CD4-positive, alpha-beta T cell treated with Interleukin-6 at 100 ng/mL for 8 hours (primary cell): ENCODE data around the gene SPSB3.
"Not testable (repeated sequence)": the region's sequence is repeated elsewhere in the genome, so short reads cannot be mapped to it uniquely, and the experiment has no call there.

Experiments
- DNase-seq: peaks from one replicate; pipeline ENCODE4 v3.0.0-alpha.2; 2020; ENCODE audit warnings: mixed read lengths, low spot score

SPSB3 gene

DNA sequence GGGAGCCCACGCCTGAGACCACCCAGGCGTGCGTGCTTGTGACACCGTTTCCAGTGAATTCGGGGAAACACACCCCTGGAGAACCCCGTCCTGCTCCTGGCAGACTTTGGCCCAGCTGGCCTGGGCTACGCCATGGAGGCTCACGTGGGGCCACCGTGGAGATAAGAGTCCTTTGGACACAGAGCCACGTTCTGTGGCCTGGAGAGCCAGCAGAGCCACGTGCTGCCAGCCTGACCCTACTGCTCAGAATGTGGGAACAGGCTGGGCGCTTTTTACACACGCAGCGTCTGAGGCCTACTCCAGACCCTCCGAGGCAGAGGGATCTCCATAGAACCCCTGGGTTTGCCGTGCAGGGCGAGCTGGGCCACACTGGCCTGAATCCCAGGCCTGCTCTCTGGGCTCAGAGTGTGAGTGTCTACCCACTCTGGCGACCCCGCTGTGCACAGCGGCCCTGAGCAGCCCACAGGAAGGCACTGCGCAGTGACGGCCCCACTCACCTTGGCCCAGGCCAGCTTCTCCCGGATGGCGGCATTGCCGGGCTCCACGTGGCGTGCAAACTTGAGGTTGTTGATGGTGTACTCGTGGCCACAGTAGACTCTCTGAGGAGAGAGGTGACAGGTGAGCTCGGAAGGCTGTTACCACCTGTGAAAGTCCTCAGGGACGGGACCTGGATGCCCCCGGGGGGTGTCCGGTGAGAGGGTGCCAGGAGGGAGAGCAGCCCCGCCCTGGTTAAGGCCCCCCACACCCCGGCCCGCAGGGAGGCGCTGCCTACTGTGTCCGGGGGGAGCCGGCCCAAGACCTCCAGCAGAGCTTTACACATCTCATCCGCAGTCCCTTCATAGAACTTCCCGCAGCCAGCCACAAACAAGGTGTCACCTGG lies 34.3 kb upstream of the SPSB3 start:
- DNase-seq = no peak

GRCh38 chr16:1815461-1815860 lies 33.1 kb upstream of the SPSB3 start:
- DNase-seq = no peak

GRCh38 chr16:1812732-1813163 lies 30.4 kb upstream of the SPSB3 start:
- peak; percentile 43 for DNase-seq

DNA sequence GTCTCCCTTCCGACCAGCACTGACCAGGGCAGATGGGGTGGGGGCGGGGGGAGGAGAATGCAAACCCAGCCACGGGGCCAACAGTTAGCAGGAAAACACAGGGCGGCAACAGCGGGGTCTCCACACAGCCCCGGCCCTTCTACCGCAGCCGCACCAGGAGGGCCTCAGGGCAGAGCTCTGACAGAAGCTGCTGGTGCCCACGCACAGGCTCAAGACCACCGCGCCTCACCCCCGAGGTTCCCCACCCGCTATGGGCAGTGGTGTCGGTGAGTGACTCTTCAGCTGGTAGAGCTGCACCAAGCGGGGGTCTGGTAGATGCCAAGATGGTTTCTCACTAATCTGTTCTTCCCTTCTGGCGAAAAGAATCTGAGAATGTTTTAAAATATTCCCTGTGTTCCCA lies 28.2 kb upstream of the SPSB3 start:
- no peak for DNase-seq

DNA sequence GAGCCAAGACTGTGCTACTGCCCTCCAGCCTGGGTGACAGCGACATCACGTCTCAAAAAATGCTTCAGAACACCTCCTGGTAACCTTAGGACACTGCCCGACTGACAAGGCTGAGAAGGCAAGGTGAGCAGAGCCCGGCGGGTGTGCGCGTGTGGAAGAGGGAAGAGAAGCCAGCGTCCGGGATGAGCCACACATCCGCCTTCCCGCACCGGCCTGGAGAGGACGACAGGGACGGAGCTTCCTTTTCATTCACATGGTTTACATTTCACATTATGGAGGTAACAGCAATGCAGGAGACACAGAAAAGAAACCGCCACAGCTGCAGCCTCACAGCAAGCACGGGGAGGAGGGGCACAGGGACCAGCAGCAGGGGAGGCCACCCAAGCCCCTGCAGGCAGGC lies 27.7 kb upstream of the SPSB3 start:
- DNase-seq = no peak

- no peak for DNase-seq
Observed at GRCh38 chr16:1809281-1809801, 27.0 kb upstream of the SPSB3 start.

- DNase-seq = no peak
Observed at GRCh38 chr16:1808691-1809090, 26.3 kb upstream of the SPSB3 start.

DNA sequence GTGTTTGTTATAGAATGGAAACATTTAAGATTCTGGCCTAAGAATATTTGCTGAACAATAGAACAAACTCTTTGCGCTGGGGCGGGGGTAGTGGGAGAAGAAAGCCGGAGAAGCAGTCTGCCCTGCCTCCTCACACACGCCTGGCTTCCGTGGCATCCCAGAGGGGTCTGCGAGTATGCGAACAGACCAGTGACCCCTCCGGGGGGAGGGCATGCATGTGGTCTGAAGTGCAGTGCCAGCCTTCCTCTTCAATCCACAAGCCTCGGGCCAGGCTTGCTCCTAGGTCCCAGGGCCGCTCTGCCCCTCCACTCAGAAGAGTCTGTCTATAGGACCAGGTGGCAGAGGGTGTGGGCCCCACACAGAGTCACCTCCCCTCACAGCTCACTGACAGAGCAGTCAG lies 25.3 kb upstream of the SPSB3 start:
- no peak for DNase-seq

- DNase-seq = no peak
Observed at GRCh38 chr16:1800701-1801100, 18.3 kb upstream of the SPSB3 start.

DNA sequence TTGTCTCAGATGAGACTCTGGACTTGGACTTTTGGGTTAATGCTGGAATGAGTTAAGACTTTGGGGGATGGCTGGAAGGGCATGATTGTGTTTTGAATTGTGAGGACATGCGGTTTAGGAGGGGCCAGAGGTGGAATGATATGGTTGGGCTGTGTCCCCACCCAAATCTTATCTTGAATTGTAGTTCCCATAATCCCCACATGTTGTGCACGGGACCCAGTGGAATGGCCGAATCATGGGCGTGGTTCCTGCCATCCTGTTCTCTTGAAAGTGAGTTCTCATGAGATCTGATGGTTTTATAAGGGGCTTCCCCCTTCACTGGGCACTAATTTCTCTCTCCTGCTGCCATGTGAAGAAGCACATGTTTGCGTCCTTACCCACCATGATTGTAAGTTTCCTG lies 16.9 kb upstream of the SPSB3 start:
- not testable (repeated sequence) for DNase-seq

DNA sequence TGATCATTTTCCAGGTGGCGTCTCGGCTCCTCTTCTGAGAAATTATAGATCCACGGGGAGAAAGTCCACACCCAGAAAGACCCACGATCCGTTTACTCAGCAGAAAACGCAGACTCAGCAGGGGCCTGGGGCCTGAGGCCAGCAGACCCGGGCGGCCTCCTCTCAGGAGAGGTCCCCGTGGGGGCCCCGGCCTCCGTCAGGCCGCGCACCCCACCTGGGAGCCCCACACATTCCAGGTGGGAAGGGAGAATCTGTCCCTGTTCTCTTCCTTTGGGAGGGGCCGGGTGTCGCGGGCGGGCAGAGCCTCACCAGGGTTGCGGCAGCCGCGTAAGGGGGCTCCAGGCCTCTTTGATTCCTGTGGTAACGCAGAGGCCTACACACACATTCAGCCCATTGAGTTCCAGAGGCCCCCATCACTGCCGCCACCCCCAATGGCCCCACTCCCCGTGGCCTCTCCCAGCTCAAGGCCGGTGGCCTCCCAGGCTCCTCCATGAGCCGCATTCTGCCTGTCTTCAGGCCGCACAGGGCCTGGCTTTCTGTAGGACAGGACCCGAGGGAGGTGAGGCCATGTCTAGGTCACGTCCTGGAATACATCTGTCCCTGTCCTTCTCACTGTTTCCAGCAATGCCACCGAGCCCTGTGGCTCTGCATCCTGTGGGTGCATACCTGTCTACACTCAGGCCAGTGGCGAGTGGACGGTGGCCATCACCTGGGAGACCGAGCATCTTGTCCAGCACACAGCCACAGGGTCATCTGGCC lies 12.7 kb upstream of the SPSB3 start:
- no peak for DNase-seq

- DNase-seq = no peak
Observed at GRCh38 chr16:1794221-1794871, 12.0 kb upstream of the SPSB3 start.

DNA sequence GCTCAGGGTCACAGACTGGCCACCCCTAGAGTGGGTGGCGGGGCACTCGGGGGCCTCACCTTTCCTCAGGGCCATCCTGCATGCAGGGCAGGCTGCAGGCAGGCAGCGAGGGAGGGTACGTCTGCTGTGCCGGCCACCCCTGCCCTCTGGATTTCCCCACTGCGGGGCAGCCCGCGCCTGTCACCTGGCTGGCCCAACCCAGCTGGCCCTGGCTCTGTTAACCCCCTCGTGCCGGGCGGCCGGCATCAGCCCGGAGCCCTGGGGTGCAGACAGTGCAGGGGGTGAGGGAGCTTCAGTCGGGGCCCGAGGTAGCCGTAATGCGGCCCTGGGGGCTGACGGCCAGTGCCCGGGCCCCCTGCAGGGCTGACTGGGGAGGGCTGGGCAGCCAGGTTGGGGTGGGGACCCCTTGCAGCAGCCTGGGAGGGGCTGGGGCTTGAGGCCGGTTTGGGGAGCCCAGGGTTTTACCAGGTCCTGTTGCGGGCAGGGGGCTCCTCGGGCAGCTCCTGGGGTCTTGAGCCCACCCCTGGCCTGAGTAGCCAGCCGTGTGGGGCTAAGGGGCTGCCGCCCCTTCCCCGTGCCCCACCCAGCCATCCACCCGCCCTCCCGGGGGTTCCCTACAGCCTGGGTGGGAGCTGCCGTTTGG lies 11.3 kb upstream of the SPSB3 start, which contains the start of gene IGFALS:
IGFALS (minus strand) TSS at position 128 of the 643 bp plus-strand sequence; CDS start at position 75, 53 bp downstream.
- DNase-seq = no peak

DNA sequence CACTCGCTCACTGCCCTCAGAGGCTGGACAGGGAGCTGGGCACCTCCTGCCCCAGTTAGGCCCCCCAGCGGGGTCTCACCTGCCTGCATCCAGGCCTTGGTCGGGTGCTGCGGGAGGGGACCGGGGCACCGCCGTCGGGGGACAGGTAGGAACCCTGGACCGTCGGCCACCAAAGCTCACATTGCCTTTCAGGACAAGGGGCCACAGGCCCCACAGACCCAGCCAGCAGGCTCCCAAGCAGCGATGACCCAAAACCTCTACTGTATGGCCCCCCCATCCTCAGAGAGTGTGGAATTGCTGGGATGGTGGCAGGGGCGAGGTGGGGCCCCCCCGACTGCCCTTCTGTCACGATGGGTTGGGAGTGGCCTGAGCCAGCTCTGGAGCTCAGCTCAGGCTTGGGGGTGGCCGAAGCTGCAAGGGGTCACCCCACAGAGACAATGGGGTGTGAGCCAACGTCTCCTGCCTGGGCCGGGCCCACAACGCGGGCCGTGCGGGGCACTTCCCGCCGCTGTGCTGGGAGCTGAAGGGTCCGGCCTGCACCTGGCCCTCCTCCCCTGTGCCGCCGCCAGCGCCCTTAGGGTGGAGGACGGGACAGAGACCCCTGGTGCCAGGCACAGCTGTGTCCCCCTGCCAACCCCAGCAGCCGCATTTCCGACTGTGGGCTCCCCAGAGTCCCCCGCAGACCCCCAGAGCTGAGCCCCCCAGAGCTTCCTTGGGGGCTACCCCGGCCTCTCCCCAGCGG lies 10.6 kb upstream of the SPSB3 start:
- no peak for DNase-seq

GRCh38 chr16:1791943-1792812 lies 9.8 kb upstream of the SPSB3 start:
- no peak for DNase-seq

GRCh38 chr16:1791256-1791942 lies 9.0 kb upstream of the SPSB3 start:
- DNase-seq = no peak

- DNase-seq = no peak
Observed at GRCh38 chr16:1790611-1791255, 8.4 kb upstream of the SPSB3 start.

DNA sequence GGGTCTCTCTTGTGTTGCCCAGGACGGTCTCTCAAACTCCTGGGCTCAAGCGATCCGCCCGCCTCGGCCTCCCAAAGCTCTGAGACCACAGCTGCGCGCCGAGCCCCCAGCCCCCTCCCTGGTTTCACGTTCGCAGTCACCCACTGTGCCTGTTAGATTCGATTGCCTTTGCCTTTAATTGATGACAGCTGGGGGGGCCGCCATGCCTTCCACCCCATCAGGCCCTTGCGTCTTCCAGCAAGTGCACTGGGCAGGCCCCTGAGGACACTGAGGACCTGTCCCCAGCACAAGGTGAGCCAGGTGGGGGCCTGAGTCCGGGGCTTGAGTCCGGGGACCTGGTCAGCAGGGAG lies 7.9 kb upstream of the SPSB3 start:
- DNase-seq = no peak

- DNase-seq = no peak
Observed at GRCh38 chr16:1789643-1790045, 7.3 kb upstream of the SPSB3 start.
